NCI-H146 (cell line): Measurements from ENCODE around the gene IRX5.

Source experiments
- DNase-seq: peaks from one replicate; lab custom pipeline; 2025; lab: John Stamatoyannopoulos, UW

Gene IRX5

DNA sequence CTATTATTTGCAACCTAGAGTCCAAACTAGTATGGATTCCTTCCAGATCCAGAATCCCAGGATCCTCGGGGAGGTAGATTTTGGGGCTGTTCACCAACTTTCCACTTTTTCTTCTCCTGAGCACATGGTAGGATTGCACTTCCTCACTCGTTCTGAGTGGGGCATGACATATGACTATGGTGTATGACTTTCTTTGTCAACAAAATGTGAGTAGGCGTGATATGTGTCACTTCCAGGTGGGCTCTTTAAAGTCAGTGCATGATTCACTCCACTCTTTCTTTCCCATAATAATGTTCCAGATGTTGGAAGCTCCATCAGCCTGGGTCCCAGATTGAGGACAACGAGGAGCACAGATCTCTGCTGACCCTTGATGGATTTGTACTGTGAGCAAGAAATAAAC is 21.5 kb downstream of the IRX5 start:
- DNase-seq = no peak

DNA sequence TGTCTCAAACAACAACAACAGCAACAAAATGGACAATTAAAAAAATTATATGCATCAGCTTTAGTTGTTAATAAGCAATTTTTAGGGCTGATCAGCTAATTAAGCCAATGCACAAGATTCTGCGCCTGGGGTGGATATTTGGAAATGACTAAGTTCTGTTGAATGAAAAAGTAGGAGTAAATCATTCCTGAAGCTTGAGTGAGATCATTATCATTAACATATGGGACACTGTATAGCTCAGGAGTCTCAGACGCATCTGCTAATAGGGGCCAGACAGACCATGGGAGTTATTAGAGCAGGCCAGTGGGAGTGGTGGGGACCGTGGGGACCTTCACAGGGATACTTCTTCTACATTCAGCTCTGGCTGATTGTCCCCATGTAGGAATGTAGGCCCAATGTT is 22.8 kb downstream of the IRX5 start:
- no peak for DNase-seq

DNA sequence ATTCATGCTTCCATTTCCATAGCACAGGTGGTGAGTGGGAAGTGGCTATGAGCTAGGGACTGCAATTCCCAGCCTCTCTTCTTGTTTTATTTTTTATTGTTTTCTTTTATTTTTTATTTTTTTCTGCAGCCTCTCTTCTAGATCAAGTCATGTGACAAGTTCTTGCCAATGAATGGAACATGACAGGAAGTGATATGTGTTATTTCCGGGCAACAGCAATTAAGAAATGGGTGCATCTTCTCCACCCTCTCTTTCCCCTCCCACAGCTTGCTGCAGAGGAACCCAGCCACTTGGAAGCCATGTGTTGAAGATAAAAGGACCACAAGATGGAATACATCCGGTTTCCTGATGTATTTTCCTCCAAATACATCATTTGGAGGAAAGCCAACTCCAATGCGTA is 23.6 kb downstream of the IRX5 start:
- no peak for DNase-seq

DNA sequence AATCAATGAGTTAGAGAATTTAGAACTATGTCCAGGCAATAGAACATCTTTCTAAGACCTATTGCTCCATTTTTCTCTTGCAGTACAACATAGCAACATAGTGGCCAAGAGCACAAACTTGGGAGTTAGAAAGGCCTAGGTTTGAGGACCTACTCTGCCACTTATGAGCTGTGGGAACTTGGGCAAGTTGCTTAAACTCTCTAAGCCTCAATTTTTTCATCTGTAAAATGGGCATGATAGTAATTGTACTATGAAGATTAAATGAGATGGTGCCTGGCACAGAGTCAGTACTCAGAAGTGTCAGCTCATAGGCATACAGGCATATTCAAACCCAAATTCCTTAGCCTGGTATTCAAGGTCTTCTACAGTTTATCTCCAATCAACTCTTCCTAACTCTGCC is 25.1 kb downstream of the IRX5 start:
- no peak for DNase-seq

DNA sequence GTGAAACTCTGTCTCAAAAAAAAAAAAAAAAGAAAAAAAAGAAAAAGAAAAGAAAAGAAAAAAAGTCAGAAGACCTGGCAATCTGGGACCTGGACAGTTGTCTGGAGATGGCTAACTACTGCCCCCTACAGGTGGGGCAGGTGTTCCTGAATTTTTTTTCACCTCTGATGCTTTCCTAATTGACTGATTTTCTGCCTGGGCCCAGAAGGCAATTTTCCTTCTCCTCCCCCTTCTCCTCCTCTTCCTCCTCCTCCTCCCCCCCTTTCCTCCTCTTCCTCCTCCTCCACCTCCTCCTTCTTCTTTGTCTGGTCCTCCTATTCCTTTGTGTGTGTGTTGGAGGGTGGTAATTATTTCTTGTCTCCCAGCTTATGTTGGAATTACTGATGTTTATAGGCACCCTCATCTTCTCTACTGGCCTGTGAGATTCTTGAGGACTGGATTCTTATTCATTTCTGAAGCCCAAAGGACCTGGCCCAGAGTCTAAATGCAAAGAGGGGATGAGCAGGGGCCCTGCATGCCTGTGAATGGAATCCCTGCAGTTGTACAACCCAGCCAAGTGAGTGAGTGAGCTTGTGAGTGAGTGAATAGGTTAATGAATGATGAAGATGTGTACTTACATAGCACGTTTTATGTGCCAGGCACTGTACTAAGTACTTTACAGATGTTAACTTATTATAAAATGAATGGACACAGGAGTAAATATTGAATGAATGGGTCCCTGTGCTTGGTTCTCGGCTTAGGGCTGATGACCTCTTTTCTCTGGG is 26.9 kb downstream of the IRX5 start:
- peak; percentile 35 for DNase-seq

DNA sequence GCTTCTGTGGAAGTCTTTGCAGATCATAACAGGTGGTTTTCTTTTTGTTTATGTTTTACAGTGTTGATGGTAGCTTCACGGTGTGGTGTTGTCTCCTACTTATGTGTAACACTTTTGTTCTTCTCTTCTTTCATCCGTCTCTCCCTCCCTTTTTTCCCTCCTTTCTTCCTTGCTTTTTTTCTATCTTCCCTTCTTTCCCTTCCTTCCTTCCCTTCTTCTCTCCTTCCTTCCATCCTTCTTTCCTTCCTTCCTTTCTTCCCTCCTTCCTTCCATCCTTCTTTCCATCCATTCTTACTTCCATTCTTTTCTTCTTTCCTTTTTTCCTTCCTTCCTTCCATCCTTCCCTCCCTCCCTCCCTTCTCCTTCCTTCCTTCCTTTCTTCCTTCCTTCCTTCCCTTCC is 31.4 kb downstream of the IRX5 start:
- no peak for DNase-seq

DNA sequence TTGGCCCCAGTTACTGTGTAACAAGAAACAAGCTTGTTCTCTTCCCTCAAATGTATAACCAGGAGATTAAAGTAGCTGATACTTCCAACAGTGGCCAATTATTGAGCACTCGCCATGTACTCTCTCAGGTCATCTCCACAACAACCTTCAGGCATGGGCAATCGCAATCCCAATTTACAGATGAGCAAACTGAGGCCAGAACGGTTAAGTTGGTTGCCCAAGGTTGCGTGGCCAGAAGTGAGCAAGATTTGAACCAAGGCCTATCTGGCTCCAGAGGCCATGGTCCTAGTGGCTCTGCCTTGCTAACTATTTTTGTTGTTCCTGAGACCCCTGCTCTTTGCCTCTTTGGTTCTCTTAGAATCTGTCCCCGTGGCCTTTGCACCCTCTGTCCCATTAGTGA is 33.6 kb downstream of the IRX5 start:
- DNase-seq = no peak

DNA sequence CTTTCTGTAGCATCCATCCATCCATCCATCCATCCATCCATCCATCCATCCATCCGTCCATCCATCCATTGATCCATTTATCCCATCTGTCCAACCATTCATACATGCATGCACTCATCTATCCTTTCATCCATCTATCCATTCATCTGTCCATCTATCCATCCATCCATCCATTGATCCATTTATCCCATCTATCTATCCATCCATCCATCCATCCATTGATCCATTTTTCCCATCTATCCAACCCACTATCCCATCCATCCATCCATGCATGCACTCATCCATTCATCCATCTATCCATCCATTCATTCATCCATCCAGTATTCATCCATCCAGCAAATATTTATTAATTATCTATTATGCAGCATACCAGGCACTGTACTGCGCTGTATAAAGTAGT is 34.8 kb downstream of the IRX5 start:
- no peak for DNase-seq

DNA sequence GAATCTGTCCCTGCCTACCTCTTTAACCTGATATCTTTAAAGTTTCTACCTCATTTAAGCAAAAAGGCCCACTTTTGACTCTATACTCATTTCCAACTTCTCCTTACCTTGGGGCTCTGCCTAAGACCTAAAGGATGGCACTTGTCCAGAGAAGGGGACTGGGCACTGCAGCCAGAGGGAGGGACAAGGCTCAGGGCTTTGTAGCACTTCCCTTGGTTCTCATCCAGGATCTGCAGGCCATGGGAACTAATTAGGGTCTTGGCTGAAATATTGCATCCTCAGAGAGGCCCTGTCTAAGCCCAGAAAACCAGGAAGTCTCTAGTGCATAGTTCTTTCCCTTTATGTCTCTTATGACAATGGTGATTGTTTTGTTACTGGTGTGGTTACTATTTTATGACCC is 37.3 kb downstream of the IRX5 start:
- no peak for DNase-seq

DNA sequence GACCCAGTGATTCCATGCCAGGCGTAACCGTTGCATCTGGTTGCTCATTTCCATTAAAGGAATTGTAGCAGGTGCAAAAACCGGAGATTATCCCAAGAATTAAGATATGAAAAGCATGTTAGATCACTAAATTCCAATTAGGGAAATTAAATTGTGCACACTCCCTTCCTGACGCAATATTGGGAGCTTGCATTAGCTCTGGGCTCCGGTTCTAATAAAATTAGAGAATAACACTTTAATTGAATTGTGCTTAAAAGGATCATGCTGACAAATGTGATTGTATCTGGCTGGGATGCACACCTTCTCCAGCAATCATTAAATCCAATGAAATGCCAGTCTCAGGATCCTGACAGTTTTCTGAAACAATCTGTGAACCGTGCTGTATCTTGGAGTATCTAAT is 38.1 kb downstream of the IRX5 start:
- DNase-seq = no peak

DNA sequence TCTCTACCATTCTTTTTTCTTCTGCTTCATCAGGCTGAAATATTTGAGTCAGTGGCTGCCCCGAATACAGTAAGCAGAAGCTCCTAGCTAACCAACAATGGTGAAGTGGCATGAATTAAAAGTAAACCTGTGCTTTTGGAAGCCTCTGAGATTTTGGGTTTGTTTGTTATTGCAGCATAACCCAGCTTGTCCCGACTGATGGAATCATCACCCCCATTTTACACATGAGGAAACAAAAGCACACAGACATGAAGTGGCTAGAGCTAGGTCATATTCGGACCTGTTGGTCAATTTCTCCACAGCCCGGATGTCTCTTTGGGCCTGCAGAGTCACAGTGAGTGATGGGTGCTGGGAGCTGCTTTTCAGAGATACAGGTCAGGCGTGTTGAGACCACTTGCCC is 39.4 kb downstream of the IRX5 start:
- no peak for DNase-seq

DNA sequence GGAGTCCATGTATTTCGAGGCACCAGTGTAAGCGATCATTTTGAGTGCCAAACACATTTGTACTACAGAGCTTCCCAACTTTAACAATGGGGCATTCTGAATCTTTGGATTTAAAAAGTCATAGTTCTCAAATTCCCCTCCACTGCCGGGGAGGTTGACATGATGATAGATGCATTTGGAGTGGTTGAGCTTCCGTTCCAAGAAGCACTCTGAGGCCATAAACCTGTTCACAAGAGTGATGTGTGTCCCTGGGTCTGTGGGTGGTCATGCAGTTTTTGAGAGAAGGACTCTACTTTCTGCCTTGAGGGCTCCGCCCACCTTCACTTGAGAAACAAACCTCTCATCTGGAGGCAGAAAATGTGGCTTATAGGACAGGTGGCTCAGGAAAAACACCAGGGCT is 43.7 kb downstream of the IRX5 start:
- no peak for DNase-seq

DNA sequence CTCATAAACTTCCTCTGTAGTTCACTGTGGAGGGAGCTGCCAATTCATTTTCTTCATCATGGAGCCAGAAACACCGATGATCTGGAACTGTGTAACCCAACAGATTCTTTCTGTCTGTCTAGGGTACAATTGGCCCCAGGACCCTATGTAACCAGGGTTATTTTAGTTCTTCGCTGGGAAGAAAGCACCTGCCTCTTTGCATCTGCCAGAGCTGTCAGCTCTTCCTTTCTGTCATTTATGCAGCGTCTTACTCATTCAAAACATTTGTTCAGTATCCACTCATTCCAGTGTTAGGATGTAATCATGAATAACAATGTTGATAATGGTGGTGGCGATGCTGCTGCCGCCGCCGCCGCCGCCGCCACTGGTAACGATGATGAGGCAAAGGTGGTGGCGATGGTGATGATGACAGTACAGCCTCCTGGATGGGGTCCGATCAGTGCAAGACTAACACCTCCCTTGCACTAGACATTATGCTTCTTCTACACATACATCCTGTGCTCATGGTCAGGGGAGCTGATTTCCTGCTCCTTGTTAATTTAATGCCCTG is 46.1 kb downstream of the IRX5 start:
- DNase-seq = no peak

DNA sequence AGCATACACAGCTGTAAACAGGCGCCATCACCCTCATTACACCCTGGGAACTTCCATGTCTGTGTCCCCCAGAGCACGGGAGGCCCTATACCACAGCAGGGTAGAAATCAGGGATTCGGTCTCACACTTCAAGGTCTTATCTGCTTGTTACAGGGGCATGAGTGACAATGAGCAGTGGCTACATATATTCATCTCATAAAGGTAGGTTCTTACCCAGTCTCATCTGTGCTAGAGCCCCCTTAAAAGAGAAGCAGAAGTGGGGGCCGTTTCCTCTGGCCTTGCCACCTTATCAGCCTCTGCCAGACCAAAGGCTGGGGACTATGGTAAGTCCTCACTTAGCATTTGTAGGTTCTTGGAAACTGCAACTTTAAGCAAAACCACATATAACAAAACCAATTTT is 46.5 kb downstream of the IRX5 start:
- DNase-seq = no peak

DNA sequence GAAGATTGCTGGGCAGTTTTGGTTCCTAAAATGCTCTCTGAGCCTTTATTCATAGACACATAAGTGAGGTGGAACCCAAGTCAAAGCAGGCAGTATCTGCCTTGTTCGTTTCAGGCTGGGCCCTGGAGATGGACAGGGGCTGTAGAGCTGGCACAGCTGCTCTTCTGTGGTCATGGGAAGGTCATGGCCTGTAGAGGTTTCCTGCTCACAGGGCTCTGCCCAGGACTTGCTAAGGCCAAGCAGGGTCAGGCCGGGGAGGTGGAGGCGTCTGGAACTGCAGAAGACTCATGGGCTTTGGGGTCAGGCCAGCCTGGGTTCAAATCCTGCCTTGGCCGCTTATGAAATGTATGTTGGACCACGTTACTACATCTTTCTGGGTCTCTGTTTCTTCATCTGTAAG is 50.2 kb downstream of the IRX5 start:
- no peak for DNase-seq
